ENCODE data around the gene RALY.
"Not testable (repeated sequence)": the region's sequence is repeated elsewhere in the genome, so short reads cannot be mapped to it uniquely, and the experiment has no call there.

The RALY gene

DNA sequence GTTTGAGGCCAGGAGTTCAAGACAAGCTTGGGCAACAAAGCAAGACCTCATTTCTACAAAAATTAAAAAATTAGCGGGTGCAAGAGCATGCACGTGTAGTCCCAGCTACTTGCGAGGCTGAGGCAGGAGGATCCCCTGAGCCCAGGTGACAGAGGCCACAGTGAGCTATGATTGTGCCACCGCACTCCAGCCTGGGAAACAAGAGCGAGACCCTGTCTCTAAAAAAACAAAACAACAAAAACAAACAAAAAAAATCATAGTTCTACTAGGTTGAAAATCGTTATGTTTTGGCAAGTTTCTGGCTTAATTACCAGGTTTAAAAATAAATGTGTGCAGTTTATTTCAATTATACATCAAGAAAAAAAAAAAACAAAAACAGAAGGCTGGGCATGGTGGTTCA lies 115.7 kb downstream of the RALY start:
- no peak for DNase-seq (ENCODE audit: low read depth)

DNA sequence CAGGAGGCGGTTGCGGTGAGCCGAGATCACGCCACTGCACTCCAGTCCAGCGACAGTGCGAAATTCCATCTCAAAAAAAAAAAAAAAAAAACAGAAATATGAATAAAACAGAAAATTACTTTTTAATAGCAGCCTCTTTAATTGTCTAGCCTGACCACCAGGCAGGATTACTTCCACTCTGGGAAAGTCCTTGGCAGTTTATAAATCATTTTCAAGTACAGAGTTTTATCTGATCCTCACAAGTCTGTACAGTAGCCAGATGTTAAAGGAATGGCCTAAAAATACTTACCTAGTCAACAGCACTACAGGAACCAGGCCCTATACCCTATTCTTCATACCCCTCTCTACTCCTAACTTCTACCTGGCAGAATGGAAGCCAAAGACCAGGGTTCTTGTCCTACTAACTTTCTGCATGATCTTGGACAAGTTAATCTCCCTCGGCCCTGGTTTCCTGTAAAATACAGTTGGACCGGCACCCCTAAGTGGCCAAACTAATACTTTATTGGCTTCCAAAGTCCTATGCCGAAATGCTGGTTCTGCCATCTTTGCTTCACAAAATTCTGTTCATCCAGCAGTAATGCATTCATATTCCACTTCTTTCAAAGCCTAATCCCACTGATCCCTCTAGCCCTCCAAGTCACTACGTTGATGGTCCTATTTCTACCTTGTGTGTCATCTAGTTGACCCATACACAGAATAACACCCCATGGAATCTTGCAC lies 116.5 kb downstream of the RALY start:
- no peak for DNase-seq (ENCODE audit: low read depth)

DNA sequence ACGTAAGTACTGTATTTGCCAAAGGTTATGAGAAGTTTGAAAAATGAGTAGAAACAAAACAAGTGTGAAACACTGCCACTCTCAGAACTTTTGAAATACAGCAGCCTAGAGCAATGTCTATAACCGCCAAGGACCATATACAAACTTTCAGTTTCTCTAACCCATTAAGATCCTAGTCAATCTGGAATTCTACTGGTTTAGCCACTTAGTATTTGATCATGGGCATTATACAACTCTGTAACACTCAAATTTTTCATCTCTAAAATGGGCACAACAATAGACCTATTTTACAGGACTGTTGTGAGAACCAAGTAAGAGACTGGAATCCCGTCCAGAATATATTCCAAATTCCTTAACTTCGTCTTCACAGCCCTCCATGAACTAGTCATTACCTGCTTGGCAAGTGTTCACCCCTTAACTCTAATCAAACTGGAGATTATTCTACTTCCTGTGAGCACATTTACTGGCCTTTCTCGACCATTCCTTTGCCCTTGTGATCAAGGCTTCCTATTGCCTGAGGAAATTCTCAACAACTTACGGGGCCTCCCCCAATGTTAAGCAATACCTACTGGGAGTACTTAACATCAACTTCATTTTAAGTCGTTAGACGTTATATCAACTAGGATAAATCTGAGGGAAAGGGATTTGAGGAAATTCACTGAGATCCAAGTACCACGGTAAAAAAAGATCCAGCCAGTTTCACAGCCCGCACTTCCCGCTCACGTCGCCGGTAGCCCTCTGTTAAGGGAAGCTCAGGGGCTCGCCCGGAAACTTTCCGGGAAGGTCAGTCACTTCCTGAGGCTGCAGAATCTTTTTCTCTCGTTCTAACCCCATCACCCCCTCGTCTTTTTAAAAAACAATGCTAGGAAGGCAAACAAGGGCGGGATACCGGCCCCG lies 117.3 kb downstream of the RALY start:
- DNase-seq (ENCODE audit: low read depth): no peak

DNA sequence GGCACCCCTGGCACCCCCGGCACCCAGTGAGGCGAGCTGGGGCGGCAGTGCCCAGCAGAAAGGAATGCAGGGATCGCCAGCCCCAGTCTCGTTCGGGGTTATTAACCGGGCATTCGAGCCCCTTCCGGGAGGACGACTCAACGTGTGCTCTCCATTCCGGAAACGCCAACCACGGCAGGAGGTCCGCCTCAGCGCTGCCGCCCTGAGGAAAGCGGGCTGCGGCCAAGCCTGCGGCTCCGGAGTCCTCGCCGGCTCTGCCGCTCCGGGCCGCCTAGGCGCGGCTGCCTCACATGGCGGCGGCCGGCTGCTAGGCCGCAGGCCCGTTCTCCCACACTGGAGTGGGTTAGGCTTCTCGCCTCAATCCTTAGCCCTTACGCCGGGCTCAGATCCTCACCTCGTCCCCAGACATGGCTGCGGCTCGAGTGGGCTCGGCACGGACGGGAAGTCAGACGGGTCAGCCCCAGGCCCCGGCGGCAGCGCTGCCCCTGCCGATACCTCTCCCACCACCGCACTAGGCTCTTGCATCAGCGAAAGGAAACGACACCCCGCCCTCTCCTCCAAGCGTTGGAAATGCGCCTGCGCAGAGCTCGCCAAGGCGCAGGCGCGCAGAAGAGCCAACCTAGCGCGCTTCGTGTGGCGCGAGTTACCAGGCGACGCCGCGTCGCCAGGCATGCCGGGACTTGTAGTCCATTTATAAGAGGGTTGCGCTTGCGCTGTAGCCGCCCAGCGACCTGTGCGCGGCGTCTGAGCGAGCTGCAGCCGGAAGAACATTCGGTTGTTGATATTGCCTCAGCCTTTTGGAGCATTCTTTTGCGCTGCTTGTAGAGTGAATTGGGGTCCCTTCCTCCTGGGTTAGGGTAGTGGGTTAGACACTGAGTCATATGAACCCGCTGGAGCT lies 118.2 kb downstream of the RALY start, which contains the start of gene EIF2S2:
Gene EIF2S2, minus strand, starts transcription at position 542 of the 898 bp plus-strand sequence. Its CDS starts 133 bp downstream, at position 409.
- peak; percentile 92 for DNase-seq (ENCODE audit: low read depth)

DNA sequence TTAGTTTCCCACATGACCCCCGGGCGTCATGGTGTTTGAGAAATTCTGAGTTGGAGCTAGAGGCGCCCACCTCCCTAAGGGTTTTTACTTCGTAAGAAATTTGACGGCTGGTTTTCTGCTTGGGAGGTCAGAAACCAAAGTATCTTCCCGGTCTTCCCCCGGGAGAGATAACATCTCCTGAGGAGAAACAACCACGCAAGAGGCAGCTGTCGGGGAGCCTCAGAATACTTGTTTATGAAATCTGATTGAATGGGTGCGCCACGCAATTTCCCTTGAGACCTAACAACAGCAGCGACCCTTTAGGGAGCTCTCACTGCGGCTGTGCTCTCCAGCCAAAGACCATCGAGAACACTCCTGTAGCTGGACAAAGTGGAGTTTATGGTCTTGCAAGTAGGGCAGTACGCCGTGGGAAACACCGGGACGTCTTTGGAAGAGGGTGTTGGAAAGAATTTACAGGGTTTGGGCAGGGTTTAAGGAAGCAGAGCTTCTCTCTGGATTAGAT lies 118.9 kb downstream of the RALY start:
- DNase-seq (ENCODE audit: low read depth): no peak

DNA sequence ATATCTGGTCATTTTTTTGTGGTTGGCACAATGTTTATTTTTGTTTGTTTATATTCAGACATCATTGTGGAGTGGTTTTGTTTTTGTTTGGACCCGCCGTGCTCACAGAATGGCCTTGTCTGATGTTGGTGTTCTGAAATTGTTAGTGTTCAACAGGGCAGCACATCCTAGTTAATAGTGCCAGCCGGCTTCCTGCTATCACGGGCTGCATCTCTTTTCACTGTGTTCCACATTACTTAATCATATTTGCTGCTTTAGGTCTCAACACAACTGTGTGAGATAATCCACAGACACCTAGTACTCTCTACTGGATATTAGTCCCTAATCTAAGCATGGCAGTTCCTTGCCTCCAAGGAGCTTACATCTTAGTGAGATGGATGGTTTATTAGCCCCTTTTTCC lies 121.1 kb downstream of the RALY start:
- no peak for DNase-seq (ENCODE audit: low read depth)

DNA sequence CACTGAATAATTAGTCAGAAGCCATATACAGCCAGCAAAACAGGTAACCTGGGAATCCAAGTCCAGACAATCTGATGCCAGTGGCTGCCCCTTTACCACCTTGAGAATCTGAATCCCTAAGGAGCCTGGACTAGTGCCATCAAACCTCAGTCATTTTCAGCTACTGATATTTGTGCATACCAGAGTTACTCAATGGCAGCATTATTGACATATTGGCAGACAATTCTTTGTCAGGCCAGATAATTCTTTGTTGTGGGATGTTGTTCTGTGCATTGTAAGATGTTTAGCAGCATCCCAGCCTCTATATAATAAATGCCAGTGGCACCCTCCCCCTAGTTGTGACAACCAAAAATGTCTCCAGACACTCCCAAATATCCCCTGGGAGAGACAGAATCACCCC lies 121.5 kb downstream of the RALY start:
- no peak for DNase-seq (ENCODE audit: low read depth)

DNA sequence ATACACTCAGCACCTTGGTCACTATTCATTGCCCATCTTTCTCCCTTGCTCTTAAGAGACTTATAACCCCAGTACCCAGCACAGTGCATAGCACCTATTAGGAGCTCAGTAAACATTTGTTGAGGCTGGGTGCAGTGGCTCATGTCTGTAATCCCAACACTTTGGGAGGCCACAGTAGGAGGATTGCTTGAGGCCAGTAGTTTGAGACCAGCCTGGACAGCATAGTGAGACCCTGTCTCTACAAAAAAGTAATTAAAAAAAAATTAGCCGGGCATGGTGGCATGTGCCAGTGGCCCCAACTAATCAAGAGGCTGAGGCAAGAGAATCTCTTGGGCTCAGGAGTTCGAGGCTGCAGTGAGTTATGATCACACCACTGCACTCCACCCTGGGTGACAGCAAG lies 126.5 kb downstream of the RALY start:
- DNase-seq (ENCODE audit: low read depth): no peak

DNA sequence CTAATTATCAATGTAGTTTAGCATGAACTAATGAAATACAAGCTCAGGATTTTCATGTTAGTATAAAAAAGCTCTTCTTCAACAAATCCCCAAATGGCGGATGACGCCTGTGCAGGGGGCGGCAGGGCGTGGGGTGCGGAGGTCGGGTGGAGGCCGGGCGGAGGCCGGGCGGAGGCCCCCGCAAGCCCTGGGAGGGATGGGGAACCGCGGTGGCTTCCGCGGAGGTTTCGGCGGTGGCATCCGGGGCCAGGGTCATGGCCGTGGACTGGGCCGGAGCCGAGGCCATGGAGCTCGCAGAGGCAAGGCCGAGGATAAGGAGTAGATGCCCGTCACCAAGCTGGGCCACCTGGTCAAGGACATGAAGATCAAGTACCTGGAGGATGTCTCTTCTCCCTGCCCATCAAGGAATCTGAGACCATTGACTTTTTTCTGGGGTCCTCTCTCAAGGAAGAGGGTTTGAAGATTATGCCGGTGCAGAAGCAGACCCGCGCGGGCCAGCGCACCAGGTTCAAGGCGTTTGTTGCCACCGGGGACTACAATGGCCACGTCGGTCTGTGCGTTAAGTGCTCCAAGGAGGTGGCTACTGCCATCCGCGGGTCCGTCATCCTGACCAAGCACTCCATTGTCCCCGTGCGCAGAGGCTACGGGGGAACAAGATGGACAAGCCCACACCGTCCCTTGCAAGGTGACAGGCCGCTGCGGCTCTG lies 128.7 kb downstream of the RALY start:
- no peak for DNase-seq (ENCODE audit: low read depth)

DNA sequence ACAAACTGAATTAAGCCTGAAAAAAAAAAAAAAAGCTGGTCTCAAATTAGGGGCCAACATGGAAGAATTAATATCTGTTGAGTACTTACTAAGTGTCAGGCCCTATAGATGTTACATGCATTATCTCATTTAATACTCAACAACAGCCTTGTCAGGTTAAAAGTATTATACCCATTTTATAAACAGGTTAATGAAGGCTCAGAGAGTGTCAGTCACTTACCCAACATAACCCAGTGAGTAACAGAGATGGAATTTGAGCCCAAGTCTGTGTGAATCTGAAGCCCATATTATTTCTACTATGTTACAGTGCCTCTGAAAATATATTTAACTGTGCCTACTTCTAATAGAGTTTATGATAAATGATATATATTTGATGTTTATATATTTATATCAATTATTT lies 129.6 kb downstream of the RALY start:
- no peak for DNase-seq (ENCODE audit: low read depth)

DNA sequence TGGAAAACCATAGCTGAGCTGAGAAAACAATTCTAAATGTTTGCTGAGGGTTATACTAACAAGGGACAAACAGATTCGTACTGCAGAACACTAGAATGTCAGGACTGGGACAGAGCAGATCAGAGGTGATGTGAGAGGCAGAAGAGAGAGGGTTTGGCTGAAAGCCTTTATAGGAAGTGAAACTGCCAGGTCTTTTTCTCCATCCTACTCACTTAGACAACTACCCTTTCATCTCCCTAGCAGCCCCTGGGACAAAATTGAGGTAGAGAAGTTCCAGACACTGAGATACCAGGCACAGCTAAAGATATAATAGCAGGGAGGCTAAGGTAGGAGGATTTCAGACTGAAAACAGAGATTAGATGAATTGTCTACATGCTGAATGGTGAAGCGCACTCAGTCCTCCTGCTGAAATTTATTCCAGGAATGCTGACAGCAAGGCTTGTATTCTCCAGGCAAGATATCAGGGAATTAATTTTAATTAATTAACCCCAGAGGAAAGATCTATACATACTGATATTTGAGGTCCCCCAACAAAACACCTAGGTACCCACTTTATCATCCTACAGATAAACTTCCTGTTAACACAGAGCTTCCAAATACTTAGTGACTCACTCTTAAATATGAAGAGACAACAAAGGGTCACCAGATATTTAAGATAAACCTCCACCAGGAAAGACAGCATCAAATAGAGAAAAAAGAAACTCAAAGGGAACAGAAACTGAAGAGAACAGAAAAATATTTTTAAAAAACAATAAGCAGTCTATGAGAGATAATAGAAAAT lies 130.9 kb downstream of the RALY start:
- no peak for DNase-seq (ENCODE audit: low read depth)

DNA sequence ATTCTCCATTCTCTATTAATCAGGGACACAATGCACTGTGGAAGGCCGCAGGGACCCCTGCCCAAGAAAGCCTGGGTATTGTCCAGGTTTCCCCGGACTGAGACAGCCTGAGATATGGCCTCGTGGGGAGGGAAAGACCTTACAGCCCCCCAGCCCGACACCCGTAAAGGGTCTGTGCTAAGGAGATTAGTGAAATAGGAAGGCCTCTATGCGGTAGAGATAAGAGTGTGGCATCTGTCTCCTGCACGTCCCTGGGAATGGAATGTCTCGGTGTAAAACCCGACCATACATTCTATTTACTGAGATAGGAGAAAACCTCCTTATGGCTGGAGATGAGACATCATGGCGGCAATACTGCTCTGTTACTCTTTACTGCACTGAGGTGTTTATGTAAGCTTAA lies 134.1 kb downstream of the RALY start:
- DNase-seq (ENCODE audit: low read depth): no peak

DNA sequence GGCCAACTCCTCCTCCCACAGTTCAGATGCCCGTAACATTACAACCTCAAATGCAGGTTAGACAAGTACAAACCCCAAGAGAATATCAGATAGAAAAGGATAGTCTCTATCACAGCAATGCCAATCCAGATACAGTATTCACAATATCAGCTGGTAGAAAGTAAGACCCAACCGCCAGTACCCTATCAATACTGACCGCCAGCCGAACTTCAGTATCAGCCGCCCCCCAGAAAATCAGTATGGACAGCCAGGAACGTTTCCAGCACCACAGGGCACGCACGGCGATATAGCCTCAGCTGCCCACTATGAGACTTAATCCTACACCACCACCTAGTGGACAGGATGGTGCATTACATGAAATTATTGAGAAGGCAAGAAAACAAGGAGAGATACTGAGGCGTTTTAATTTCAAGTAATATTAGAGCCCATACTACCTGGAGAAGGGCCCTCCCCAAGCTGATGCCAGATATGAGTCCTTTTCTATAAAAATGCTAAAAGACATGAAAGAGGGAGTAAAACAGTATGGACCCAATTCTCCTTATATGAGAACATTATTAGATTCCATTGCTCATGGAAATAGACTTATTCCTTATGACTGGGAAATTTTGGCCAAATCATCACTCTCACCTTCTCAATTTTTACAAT lies 135.9 kb downstream of the RALY start:
- no peak for DNase-seq (ENCODE audit: low read depth)

DNA sequence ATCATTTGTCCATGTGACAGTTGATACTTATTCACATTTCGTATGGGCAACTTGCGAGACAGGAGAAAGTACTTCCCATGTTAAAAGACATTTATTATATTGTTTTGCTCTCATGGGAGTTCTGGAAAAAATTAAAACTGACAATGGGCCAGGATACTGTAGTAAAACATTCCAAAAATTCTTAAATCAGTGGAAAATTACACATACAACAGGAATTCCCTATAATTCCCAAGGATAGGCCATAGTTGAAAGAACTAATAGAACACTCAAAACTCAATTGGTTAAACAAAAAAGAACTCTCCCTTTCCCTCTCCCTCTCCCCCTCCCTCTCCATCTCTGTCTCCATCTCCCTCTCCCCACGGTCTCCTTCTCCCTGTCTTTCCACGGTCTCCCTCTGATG lies 137.8 kb downstream of the RALY start:
- DNase-seq (ENCODE audit: low read depth): no peak

DNA sequence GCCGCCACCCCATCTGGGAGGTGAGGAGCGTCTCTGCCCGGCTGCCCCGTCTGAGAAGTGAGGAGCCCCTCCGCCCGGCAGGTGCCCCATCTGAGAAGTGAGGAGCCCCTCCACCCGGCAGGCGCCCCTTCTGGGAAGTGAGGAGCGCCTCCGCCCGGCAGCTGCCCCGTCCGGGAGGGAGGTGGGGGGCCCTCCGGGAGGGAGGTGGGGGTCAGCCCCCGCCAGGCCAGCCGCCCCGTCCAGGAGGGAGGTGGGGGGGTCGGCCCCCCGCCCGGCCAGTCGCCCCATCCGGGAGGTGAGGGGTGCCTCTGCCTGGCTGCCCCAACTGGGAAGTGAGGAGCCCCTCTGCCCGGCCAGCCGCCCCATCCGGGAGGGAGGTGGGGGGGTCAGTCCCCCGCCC lies 138.8 kb downstream of the RALY start:
- DNase-seq (ENCODE audit: low read depth): not testable (repeated sequence)

DNA sequence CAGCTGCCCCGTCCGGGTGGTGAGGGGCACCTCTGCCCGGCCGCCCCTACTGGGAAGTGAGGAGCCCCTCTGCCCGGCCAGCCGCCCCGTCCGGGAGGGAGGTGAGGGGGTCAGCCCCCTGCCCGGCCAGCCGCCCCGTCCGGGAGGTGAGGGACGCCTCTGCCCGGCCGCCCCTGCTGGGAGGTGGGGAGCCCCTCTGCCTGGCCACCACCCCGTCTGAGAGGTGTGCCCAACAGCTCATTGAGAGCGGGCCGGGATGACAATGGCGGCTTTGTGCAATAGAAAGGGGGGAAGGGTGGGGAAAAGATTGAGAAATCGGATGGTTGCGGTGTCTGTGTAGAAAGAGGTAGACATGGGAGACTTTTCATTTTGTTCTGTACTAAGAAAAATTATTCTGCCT lies 139.2 kb downstream of the RALY start:
- DNase-seq (ENCODE audit: low read depth): not testable (repeated sequence)

DNA sequence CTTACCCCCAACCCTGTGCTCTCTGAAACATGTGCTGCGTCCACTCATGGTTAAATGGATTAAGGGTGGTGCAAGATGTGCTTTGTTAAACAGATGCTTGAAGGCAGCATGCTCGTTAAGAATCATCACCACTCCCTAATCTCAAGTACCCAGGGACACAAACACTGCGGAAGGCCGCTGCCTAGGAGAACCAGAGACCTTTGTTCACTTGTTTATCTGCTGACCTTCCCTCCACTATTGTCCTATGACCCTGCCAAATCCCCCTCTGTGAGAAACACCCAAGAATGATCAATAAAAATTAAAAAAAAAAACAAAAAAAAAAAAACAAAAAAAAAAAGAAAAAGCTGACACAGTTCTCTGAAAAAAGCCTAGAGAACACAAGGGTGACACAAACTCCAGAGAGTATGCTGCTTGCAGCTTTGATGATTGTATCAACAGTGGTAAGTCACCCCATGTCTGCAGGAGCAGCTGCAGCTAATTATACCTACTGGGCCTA lies 139.7 kb downstream of the RALY start:
- not testable (repeated sequence) for DNase-seq (ENCODE audit: low read depth)

Data from HS-5 (cell line).